Liver (tissue), 9 donors: ENCODE measurements around the gene RNF152. TPM values are rescaled to one million over a fixed set of nuclear protein-coding genes. Genes with fewer than 3 reads are reported as not detected.

Experiments
- DNase-seq: peaks from one replicate; pipeline ENCODE4 v3.0.0-alpha.2; 2017; ENCODE audit warnings: low spot score
- H3K27ac ChIP-seq, 2 donors: one replicate each; pipeline ENCODE4 v1.7.0; 2013; ENCODE audit warnings: inconsistent platforms in 2 of 2, low read length in 2 of 2, control low read depth in 1 of 2, low read depth in 1 of 2, mild to moderate bottlenecking in 1 of 2
- H3K27me3 ChIP-seq, 4 donors: one replicate each; pipeline versions ENCODE4 v1.6.1 to v1.7.0; 2013; ENCODE audit warnings: low read length in 3 of 4, inconsistent platforms in 1 of 4, mild to moderate bottlenecking in 1 of 4, moderate library complexity in 1 of 4; ENCODE audit not compliant: control insufficient read depth in 4 of 4, insufficient read depth in 4 of 4
- H3K36me3 ChIP-seq, 4 donors: one replicate each; pipeline versions ENCODE4 v1.6.1 to v1.7.0; 2013; ENCODE audit warnings: low read length in 3 of 4, mild to moderate bottlenecking in 3 of 4, low read depth in 1 of 4, moderate library complexity in 1 of 4; ENCODE audit not compliant: control insufficient read depth in 4 of 4, insufficient read depth in 3 of 4
- H3K4me1 ChIP-seq, 4 donors: one replicate each; pipeline versions ENCODE4 v1.6.1 to v1.7.0; 2013; ENCODE audit warnings: low read length in 3 of 4, mild to moderate bottlenecking in 3 of 4, moderate library complexity in 1 of 4; ENCODE audit not compliant: control insufficient read depth in 4 of 4, insufficient read depth in 4 of 4
- H3K4me3 ChIP-seq, 3 donors: one replicate each; pipeline versions ENCODE4 v1.6.1 to v1.7.0; 2013; ENCODE audit warnings: low read length in 3 of 3, control low read depth in 1 of 3, low read depth in 1 of 3, mild to moderate bottlenecking in 1 of 3
- H3K9ac ChIP-seq, 2 donors: one replicate each; pipeline ENCODE4 v1.7.0; 2013; ENCODE audit warnings: low read length in 2 of 2, mild to moderate bottlenecking in 2 of 2, moderate library complexity in 2 of 2, control low read depth in 1 of 2, low read depth in 1 of 2
- H3K9me3 ChIP-seq, 4 donors: one replicate each; pipeline versions ENCODE4 v1.6.1 to v1.7.0; 2013; ENCODE audit warnings: low read length in 3 of 4; ENCODE audit not compliant: control insufficient read depth in 4 of 4
- EGR1 ChIP-seq, 2 donors: IDR thresholded peaks; 2 replicates each; pipeline ENCODE4 v1.6.1; 2016 to 2018; ENCODE audit warnings: antibody characterized with exemption in 2 of 2, low read depth in 2 of 2
- FOXA1 ChIP-seq: IDR thresholded peaks from 2 replicates; pipeline ENCODE4 v1.6.1; 2016; ENCODE audit warnings: antibody characterized with exemption
- FOXA2 ChIP-seq: IDR thresholded peaks from 2 replicates; pipeline ENCODE4 v1.6.1; 2016; ENCODE audit warnings: antibody characterized with exemption
- GABPA ChIP-seq, 2 donors: IDR thresholded peaks in 1 of 2; conservative IDR thresholded peaks in 1 of 2; 2 replicates each; pipeline ENCODE4 v1.6.1; 2016; ENCODE audit warnings: antibody characterized with exemption in 2 of 2, mild to moderate bottlenecking in 1 of 2, moderate library complexity in 1 of 2
- HNF4A ChIP-seq, 2 donors: conservative IDR thresholded peaks; 2 replicates each; pipeline ENCODE4 v1.6.1; 2016; ENCODE audit warnings: antibody characterized with exemption in 2 of 2, mild to moderate bottlenecking in 2 of 2
- HNF4G ChIP-seq: IDR thresholded peaks from 2 replicates; pipeline ENCODE4 v1.6.1; 2016; ENCODE audit warnings: antibody characterized with exemption
- JUND ChIP-seq, 2 donors: IDR thresholded peaks; 2 replicates each; pipeline ENCODE4 v1.6.1; 2016; ENCODE audit warnings: antibody characterized with exemption in 2 of 2
- MAX ChIP-seq: IDR thresholded peaks from 2 replicates; pipeline ENCODE4 v1.6.1; 2016; ENCODE audit warnings: antibody characterized with exemption
- NR2F2 ChIP-seq: IDR thresholded peaks from 2 replicates; pipeline ENCODE4 v1.6.1; 2016; ENCODE audit warnings: antibody characterized with exemption
- RAD21 ChIP-seq, 2 donors: IDR thresholded peaks; 2 replicates each; pipeline ENCODE4 v1.6.1; 2016; ENCODE audit warnings: antibody characterized with exemption in 2 of 2, mild to moderate bottlenecking in 2 of 2
- REST ChIP-seq: IDR thresholded peaks from 2 replicates; pipeline ENCODE4 v1.6.1; 2016; ENCODE audit warnings: antibody characterized with exemption, mild to moderate bottlenecking
- RXRA ChIP-seq, 2 donors: IDR thresholded peaks; 2 replicates each; pipeline ENCODE4 v1.6.1; 2017 to 2018; ENCODE audit warnings: antibody characterized with exemption in 2 of 2, mild to moderate bottlenecking in 1 of 2
- SP1 ChIP-seq: IDR thresholded peaks from 2 replicates; pipeline ENCODE4 v1.6.1; 2018; ENCODE audit warnings: antibody characterized with exemption, mild to moderate bottlenecking
- ZBTB33 ChIP-seq: IDR thresholded peaks from 2 replicates; pipeline ENCODE4 v1.6.1; 2016; ENCODE audit warnings: antibody characterized with exemption
- WGBS: extraction: QIAGEN DNeasy Blood & Tissue Kit; methylation state at CpG from one replicate; pipeline ENCODE4 v1.1.7; 2013; 5-methylcytosine and 5-hydroxymethylcytosine counted together
- polyA plus RNA-seq, 2 donors: library from polyadenylated mRNA; stranded (reverse) in 1 of 2; unstranded in 1 of 2; fragments of 200-250 nt in 1 of 2; fragments of >200 nt in 1 of 2; fragmentation: Nextera tagmentation in 1 of 2; extraction: Ambion mirVana in 1 of 2; gene quantifications; one replicate each; pipeline versions ENCODE4 v1.2.1 to v1.2.3, GENCODE V29; 2013 to 2015
- total RNA-seq, 2 donors: library from RNA; depleted of rRNA; stranded (reverse); fragments of >200 nt; gene quantifications; one replicate each; pipeline ENCODE4 v1.2.3, GENCODE V29; 2014
- TF ChIP-seq, protein P1 (sequence below): fragments of 150-350 bp; IDR thresholded peaks from 2 replicates; pipeline ENCODE4 v1.5.1; 2017; ENCODE audit warnings: improper control_type of control experiment, low read depth, low read length; ENCODE audit not compliant: missing input control
- donor health status: healthy.
- donor health status: healthy.
- donor health status: healthy.
- donor health status: healthy.
- donor health status: healthy.

The RNF152 gene
- total and polyA plus RNA-seq, 4 donors: 6.8 to 115 (median 10.6) TPM

- TF ChIP-seq HNF4G (no peak), MAX (no peak), FOXA1 (no peak)
Measured at GRCh38 chr18:61815885-61816470, 76.8 kb downstream of the RNF152 start (continued).

- H3K4me3 ChIP-seq: no peak overlapping the region
- no peak for TF ChIP-seq RAD21 (IDR thresholded peaks at IDR 0.05)
- TF ChIP-seq FOXA2: no peak
- TF ChIP-seq FOXA1: no peak
- no peak for TF ChIP-seq SP1
- TF ChIP-seq GABPA (IDR thresholded peaks at IDR 0.05 in 1 of 2, conservative IDR thresholded peaks at IDR 0.05 in 1 of 2): no peak
- no peak for TF ChIP-seq HNF4G
- TF ChIP-seq HNF4A (conservative IDR thresholded peaks at IDR 0.05): no peak
Measured at GRCh38 chr18:61808286-61808685, 84.5 kb downstream of the RNF152 start.

GRCh38 chr18:61803393-61803792, 89.4 kb downstream of the RNF152 start:
- no peaks in the 10 kb centered on the region for H3K27me3 ChIP-seq
- 91% methylated on average over 2 of the region's 2 CpGs for WGBS
- no peak overlapping the region for H3K9ac ChIP-seq
- no peak for DNase-seq
- H3K27ac ChIP-seq: no peak overlapping the region
- TF ChIP-seq HNF4G (no peak), REST (no peak), NR2F2 (no peak), JUND (IDR thresholded peaks at IDR 0.05) (no peak), RXRA (IDR thresholded peaks at IDR 0.05) (no peak), EGR1 (IDR thresholded peaks at IDR 0.05; ENCODE audit: low read depth in 2 of 2) (no peak), FOXA2 (no peak), RAD21 (IDR thresholded peaks at IDR 0.05) (no peak), ZBTB33 (no peak)
- TF ChIP-seq, protein P1, sequence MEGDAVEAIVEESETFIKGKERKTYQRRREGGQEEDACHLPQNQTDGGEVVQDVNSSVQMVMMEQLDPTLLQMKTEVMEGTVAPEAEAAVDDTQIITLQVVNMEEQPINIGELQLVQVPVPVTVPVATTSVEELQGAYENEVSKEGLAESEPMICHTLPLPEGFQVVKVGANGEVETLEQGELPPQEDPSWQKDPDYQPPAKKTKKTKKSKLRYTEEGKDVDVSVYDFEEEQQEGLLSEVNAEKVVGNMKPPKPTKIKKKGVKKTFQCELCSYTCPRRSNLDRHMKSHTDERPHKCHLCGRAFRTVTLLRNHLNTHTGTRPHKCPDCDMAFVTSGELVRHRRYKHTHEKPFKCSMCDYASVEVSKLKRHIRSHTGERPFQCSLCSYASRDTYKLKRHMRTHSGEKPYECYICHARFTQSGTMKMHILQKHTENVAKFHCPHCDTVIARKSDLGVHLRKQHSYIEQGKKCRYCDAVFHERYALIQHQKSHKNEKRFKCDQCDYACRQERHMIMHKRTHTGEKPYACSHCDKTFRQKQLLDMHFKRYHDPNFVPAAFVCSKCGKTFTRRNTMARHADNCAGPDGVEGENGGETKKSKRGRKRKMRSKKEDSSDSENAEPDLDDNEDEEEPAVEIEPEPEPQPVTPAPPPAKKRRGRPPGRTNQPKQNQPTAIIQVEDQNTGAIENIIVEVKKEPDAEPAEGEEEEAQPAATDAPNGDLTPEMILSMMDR: no peak
- no peak overlapping the region for H3K4me3 ChIP-seq
- no peaks in the 10 kb centered on the region for H3K4me1 ChIP-seq
- no peaks in the 10 kb centered on the region for H3K36me3 ChIP-seq
- H3K9me3 ChIP-seq: no peaks in the 10 kb centered on the region

More at GRCh38 chr18:61808286-61808685, 84.5 kb downstream of the RNF152 start:
- DNase-seq: no peak
- 91% methylated on average over 3 of the region's 3 CpGs for WGBS
- Histone ChIP-seq H3K36me3 (peaks cover 0 to 2% (median 0%) of the 10 kb centered on the region in 4 donors), H3K9ac (no peak overlapping the region), H3K4me1 (peaks cover 0 to 7% (median 2%) of the 10 kb centered on the region in 4 donors), H3K9me3 (no peaks in the 10 kb centered on the region), H3K27me3 (no peaks in the 10 kb centered on the region), H3K27ac (no peak overlapping the region)
